IMR-90 (cell line): ENCODE results near the gene TNKS1BP1. TPM values are rescaled to one million over a fixed set of nuclear protein-coding genes. Genes with fewer than 3 reads are reported as not detected.

Experiments used
- ATAC-seq: fragments of 200-7000 bp; cut with Tn5 transposase; 2 replicates; pipeline ENCODE4 v1.9.1; 2020; ENCODE audit warnings: low read depth, mild to moderate bottlenecking, moderate library complexity
- BruUV-seq: library from RNA; stranded (reverse); fragments of 400-500 nt; replicated peaks from 2 replicates; lab custom pipeline; 2021; lab: Mats Ljungman, UMichigan
- CTCF ChIA-PET: fragments of 300-600 bp; formaldehyde crosslinking; extraction: SDS; loops from one replicate; lab custom pipeline; 2021; ENCODE audit warnings: antibody characterized with exemption; lab: Yijun Ruan, JAX
- POLR2A ChIA-PET: fragments of 300-600 bp; sonication (Branson Sonifier 250); formaldehyde crosslinking; loops from one replicate; lab custom pipeline; 2022; ENCODE audit warnings: antibody characterized with exemption; ENCODE audit not compliant: unreplicated experiment; lab: Charles Lee
- DNase-seq: peaks from one replicate; pipeline ENCODE4 v3.0.0; 2013
- H2AFZ ChIP-seq: replicated peaks from 2 replicates; pipeline ENCODE3; 2013; ENCODE audit warnings: low read length, mild to moderate bottlenecking; ENCODE audit not compliant: poor library complexity
- H2AK5ac ChIP-seq: 2 replicates; pipeline ENCODE4 v1.6.1; 2013; ENCODE audit warnings: low read depth, low read length, inconsistent platforms
- H2AK9ac ChIP-seq: replicated peaks from 2 replicates; pipeline ENCODE3; 2013; ENCODE audit warnings: mild to moderate bottlenecking, low read depth, low read length, moderate library complexity; ENCODE audit not compliant: poor library complexity
- H2BK120ac ChIP-seq: 2 replicates; pipeline ENCODE4 v1.6.1; 2013; ENCODE audit warnings: low read depth, low read length, inconsistent platforms
- H2BK15ac ChIP-seq: 3 replicates; pipeline ENCODE4 v1.6.1; 2013; ENCODE audit warnings: low read depth, low read length, inconsistent platforms
- H2BK20ac ChIP-seq: 2 replicates; pipeline ENCODE4 v1.6.1; 2013; ENCODE audit warnings: low read depth, mild to moderate bottlenecking, inconsistent platforms, low read length, moderate library complexity
- H2BK5ac ChIP-seq: 2 replicates; pipeline ENCODE4 v1.6.1; 2013; ENCODE audit warnings: mild to moderate bottlenecking, low read depth, low read length, inconsistent platforms; ENCODE audit not compliant: poor library complexity, severe bottlenecking
- H3K14ac ChIP-seq: replicated peaks from 2 replicates; pipeline ENCODE4 v1.6.1; 2013; ENCODE audit warnings: low read depth, low read length, inconsistent platforms
- H3K18ac ChIP-seq: 2 replicates; pipeline ENCODE4 v1.6.1; 2013; ENCODE audit warnings: low read depth, low read length, control low read depth
- H3K23ac ChIP-seq: 2 replicates; pipeline ENCODE4 v1.6.1; 2013; ENCODE audit warnings: low read depth, low read length, inconsistent platforms
- H3K27ac ChIP-seq: 2 replicates; pipeline ENCODE4 v1.5.1; 2013; ENCODE audit warnings: mild to moderate bottlenecking, control low read depth, low read length; ENCODE audit not compliant: insufficient read depth
- H3K27me3 ChIP-seq: 2 replicates; pipeline ENCODE4 v1.6.1; 2013; ENCODE audit warnings: low read length; ENCODE audit not compliant: control insufficient read depth, insufficient read depth
- H3K36me3 ChIP-seq: 2 replicates; pipeline ENCODE4 v1.6.1; 2013; ENCODE audit warnings: low read length, mixed read lengths; ENCODE audit not compliant: control insufficient read depth, insufficient read depth
- H3K4ac ChIP-seq: 2 replicates; pipeline ENCODE4 v1.6.1; 2013; ENCODE audit warnings: low read depth, low read length, inconsistent platforms
- H3K4me1 ChIP-seq: 2 replicates; pipeline ENCODE4 v1.6.1; 2013; ENCODE audit warnings: low read length, mixed read lengths; ENCODE audit not compliant: control insufficient read depth, insufficient read depth
- H3K4me2 ChIP-seq: 2 replicates; pipeline ENCODE4 v1.6.1; 2013; ENCODE audit warnings: low read depth, mild to moderate bottlenecking, control low read depth, low read length, moderate library complexity
- H3K4me3 ChIP-seq: 2 replicates; pipeline ENCODE4 v1.5.1; 2013; ENCODE audit warnings: low read depth, mild to moderate bottlenecking, control low read depth, low read length, moderate library complexity; ENCODE audit not compliant: insufficient read depth
- H3K56ac ChIP-seq: 2 replicates; pipeline ENCODE4 v1.6.1; 2013; ENCODE audit warnings: low read length, inconsistent platforms; ENCODE audit not compliant: insufficient read depth; ENCODE audit errors: extremely low read depth
- H3K79me1 ChIP-seq, 2 experiments: 2 replicates each; pipeline ENCODE4 v1.6.1; 2013; ENCODE audit warnings: low read length in 2 of 2, inconsistent platforms in 1 of 2, low read depth in 1 of 2
- H3K9ac ChIP-seq: 2 replicates; pipeline ENCODE4 v1.6.1; 2013; ENCODE audit warnings: low read depth, low read length, control low read depth
- H3K9me1 ChIP-seq: 2 replicates; pipeline ENCODE4 v1.6.1; 2013; ENCODE audit warnings: low read length, inconsistent platforms; ENCODE audit not compliant: insufficient read depth
- H3K9me3 ChIP-seq: 2 replicates; pipeline ENCODE4 v1.6.1; 2013; ENCODE audit warnings: low read length; ENCODE audit not compliant: control insufficient read depth, insufficient read depth
- H4K20me1 ChIP-seq: 2 replicates; pipeline ENCODE4 v1.6.1; 2013; ENCODE audit warnings: low read length, inconsistent platforms; ENCODE audit not compliant: insufficient read depth
- H4K5ac ChIP-seq: 2 replicates; pipeline ENCODE4 v1.6.1; 2013; ENCODE audit warnings: mild to moderate bottlenecking, low read depth, low read length, control low read depth
- H4K8ac ChIP-seq, 2 experiments: 2 replicates each; pipeline ENCODE4 v1.6.1; 2013; ENCODE audit warnings: low read depth in 2 of 2, low read length in 2 of 2, control low read depth in 1 of 2, inconsistent platforms in 1 of 2
- H4K91ac ChIP-seq: 2 replicates; pipeline ENCODE4 v1.6.1; 2013; ENCODE audit warnings: low read depth, low read length, inconsistent platforms; ENCODE audit not compliant: insufficient read depth
- CEBPB ChIP-seq: IDR thresholded peaks from 2 replicates; pipeline ENCODE4 v1.6.1; 2012; ENCODE audit warnings: low read depth, low read length, improper control_type of control experiment
- CTCF ChIP-seq: conservative IDR thresholded peaks from 2 replicates; pipeline ENCODE4 v1.5.1; 2012; ENCODE audit warnings: mild to moderate bottlenecking, low read depth, low read length, improper control_type of control experiment
- FOS ChIP-seq: fragments of 150-350 bp; IDR thresholded peaks from 2 replicates; pipeline ENCODE4 v1.6.1; 2016; ENCODE audit warnings: low read depth, low read length
- MXI1 ChIP-seq: IDR thresholded peaks from 2 replicates; pipeline ENCODE4 v1.6.1; 2012; ENCODE audit warnings: low read depth, mild to moderate bottlenecking, low read length, moderate library complexity, borderline replicate concordance
- NFE2L2 ChIP-seq: fragments of 150-350 bp; IDR thresholded peaks from 2 replicates; pipeline ENCODE4 v1.6.1; 2016; ENCODE audit warnings: low read depth, mild to moderate bottlenecking, low read length
- POLR2A ChIP-seq: IDR thresholded peaks from 2 replicates; pipeline ENCODE4 v1.6.1; 2012; ENCODE audit warnings: mild to moderate bottlenecking, low read depth, low read length
- RAD21 ChIP-seq: IDR thresholded peaks from 2 replicates; pipeline ENCODE4 v1.6.1; 2012; ENCODE audit warnings: low read length, improper control_type of control experiment
- RFX5 ChIP-seq: IDR thresholded peaks from 2 replicates; pipeline ENCODE4 v1.8.0; 2012; ENCODE audit warnings: low read depth, mild to moderate bottlenecking, low read length, moderate library complexity
- WGBS, 2 experiments: methylation state at CpG; one replicate each; pipeline versions ENCODE4 v1.1.5 to v1.1.7; 2013; ENCODE audit warnings: missing lambda C conversion rate in 2 of 2; ENCODE audit not compliant: insufficient read length in 1 of 2; ENCODE audit errors: extremely low coverage in 2 of 2; 5-methylcytosine and 5-hydroxymethylcytosine counted together
- dilution Hi-C: fragments of 300-500 bp; cut with HindIII; formaldehyde crosslinking; loops from one replicate; pipeline ENCODE4 v1.14.3; 2018; ENCODE audit warnings: low sequenced_read_pairs; ENCODE audit not compliant: unreplicated experiment
- in situ Hi-C: fragments of 300-500 bp; cut with MboI; formaldehyde crosslinking; loops from 3 replicates; pipeline ENCODE4 v1.14.3; 2019; ENCODE audit warnings: low sequenced_read_pairs, inconsistent platforms, mixed read lengths
- intact Hi-C: fragments of 100-400 bp; cut with micrococcal nuclease; formaldehyde crosslinking; loops from 2 replicates; pipeline ENCODE4 v1.10.0; 2022
- polyA plus RNA-seq, 3 experiments: library from polyadenylated mRNA; depleted of rRNA; stranded (reverse); fragments of >200 nt; gene quantifications; 2 replicates each; pipeline ENCODE4 v1.2.3, GENCODE V29; 2012; ENCODE audit warnings: low replicate concordance in 1 of 3
- total RNA-seq: library from RNA; depleted of rRNA; stranded (reverse); fragments of >200 nt; gene quantifications from 2 replicates; pipeline ENCODE4 v1.2.3, GENCODE V29; 2012

The TNKS1BP1 gene
- total and polyA plus RNA-seq, 2 of the 4 experiments (the other 2 are of a cell fraction), result 31.7 to 71.4 TPM

- H2BK5ac ChIP-seq, result no peak overlapping the region
- POLR2A ChIA-PET, result no interaction called here
- H3K14ac ChIP-seq, result no peak overlapping the region; the same call in 1 of the 2 replicates
- H3K4me3 ChIP-seq, result no peak overlapping the region
- no peak overlapping the region for H2BK20ac ChIP-seq
- no peak overlapping the region for H2BK15ac ChIP-seq
- H3K9me1 ChIP-seq, result peaks cover 56% of the 10 kb centered on the region
- H3K23ac ChIP-seq, result no peak overlapping the region
- H3K36me3 ChIP-seq, result peaks cover 60% of the 10 kb centered on the region
- no peak overlapping the region for H3K27ac ChIP-seq
- no peak overlapping the region for H3K56ac ChIP-seq
- peak overlapping the region; percentile 69 for H2AK9ac ChIP-seq
- dilution Hi-C loops (no loop called here), in situ Hi-C loops (no loop called here), intact Hi-C loops (no loop called here)
- DNase-seq (no peak), ATAC-seq (no peak)
- no peak overlapping the region for H3K18ac ChIP-seq
- 0 out of 2 replicates have a peak overlapping the region, but pooled peaks have one; percentile 12 for H3K4me2 ChIP-seq
- BruUV-seq, result no TSS peak
- H3K79me1 ChIP-seq, result peaks cover 40 to 89% of the 10 kb centered on the region in 2 experiments
- WGBS, 2 experiments, result 80% methylated on average over 2 of the region's 9 CpGs; no CpG with 5 or more reads in 1 of the 2 experiments
- H2AK5ac ChIP-seq, result no peak overlapping the region
- no peak overlapping the region for H3K9ac ChIP-seq
- peaks cover 46% of the 10 kb centered on the region for H3K4me1 ChIP-seq
- H2BK120ac ChIP-seq, result no peak overlapping the region
- no peak overlapping the region for H4K91ac ChIP-seq
- no peak overlapping the region for H2AFZ ChIP-seq
- no peaks in the 10 kb centered on the region for H3K27me3 ChIP-seq
- no peaks in the 10 kb centered on the region for H3K9me3 ChIP-seq
- no peak overlapping the region for H4K5ac ChIP-seq
- H4K8ac ChIP-seq, result no peak overlapping the region
- H3K4ac ChIP-seq, result no peak overlapping the region
- TF ChIP-seq POLR2A (no peak), MXI1 (no peak), RFX5 (no peak), NFE2L2 (no peak), CEBPB (no peak), FOS (no peak), CTCF (no peak), RAD21 (no peak)
- CTCF ChIA-PET, result no interaction called here
- H4K20me1 ChIP-seq, result peaks cover 69% of the 10 kb centered on the region
Measured at GRCh38 chr11:57306940-57307565, 17.7 kb downstream of the TNKS1BP1 start.
